Activated T-cell treated with anti-CD3 and anti-CD28 coated beads, Interleukin-2, amount 50 U/mL, for 4 hours (primary cell): ENCODE data around the gene AGTPBP1. TPM values are rescaled to one million over a fixed set of nuclear protein-coding genes. Genes with fewer than 3 reads are reported as not detected.

Source experiments
- ATAC-seq, 2 donors: fragments of 200-7000 bp; cut with Tn5 transposase; one replicate each; pipeline ENCODE4 v1.10.0; 2021
- DNase-seq: peaks from one replicate; pipeline ENCODE4 v3.0.0-alpha.2; 2020
- H3K27me3 Mint-ChIP-seq: one replicate; pipeline ENCODE4 v1.8.0; 2021; ENCODE audit warnings: low read depth, mixed read lengths
- H3K36me3 Mint-ChIP-seq: one replicate; pipeline ENCODE4 v1.8.0; 2022; ENCODE audit warnings: mixed read lengths; ENCODE audit not compliant: insufficient read depth
- H3K4me1 Mint-ChIP-seq: one replicate; pipeline ENCODE4 v1.8.0; 2021; ENCODE audit warnings: low read depth, mixed read lengths
- H3K4me3 Mint-ChIP-seq: one replicate; pipeline ENCODE4 v1.8.0; 2021; ENCODE audit warnings: mild to moderate bottlenecking, moderate library complexity, mixed read lengths
- H3K9me3 Mint-ChIP-seq: one replicate; pipeline ENCODE4 v1.8.0; 2021; ENCODE audit warnings: mixed read lengths
- total RNA-seq, 3 donors: library from RNA; stranded (reverse); gene quantifications; one replicate each; pipeline ENCODE4 v1.2.1, GENCODE V29; 2021

The AGTPBP1 gene
- total RNA-seq, 3 donors from 2014 or later = 17.2 to 20.3 (median 17.8) TPM

- no peak for DNase-seq
Measured at GRCh38 chr9:85502815-85503655, 238.7 kb downstream of the AGTPBP1 start.

GRCh38 chr9:85501882-85502281, 239.9 kb downstream of the AGTPBP1 start:
- no peak for DNase-seq
- Mint-ChIP-seq H3K4me1 (no peaks in the 10 kb centered on the region), H3K27me3 (peaks cover 4% of the 10 kb centered on the region), H3K36me3 (no peaks in the 10 kb centered on the region), H3K9me3 (peaks cover 8% of the 10 kb centered on the region), H3K4me3 (no peak overlapping the region)
- ATAC-seq = no peak

More at GRCh38 chr9:85502815-85503655, 238.7 kb downstream of the AGTPBP1 start:
- Mint-ChIP-seq H3K27me3 (peaks cover 10% of the 10 kb centered on the region), H3K4me1 (no peaks in the 10 kb centered on the region), H3K4me3 (no peak overlapping the region), H3K9me3 (peaks cover 8% of the 10 kb centered on the region), H3K36me3 (no peaks in the 10 kb centered on the region)
- no peak for ATAC-seq

- ATAC-seq (no peak), DNase-seq (no peak)
- H3K4me1 Mint-ChIP-seq = no peaks in the 10 kb centered on the region
- H3K36me3 Mint-ChIP-seq = no peaks in the 10 kb centered on the region
- peaks cover 3% of the 10 kb centered on the region for H3K27me3 Mint-ChIP-seq
- H3K9me3 Mint-ChIP-seq = peaks cover 11% of the 10 kb centered on the region
- no peak overlapping the region for H3K4me3 Mint-ChIP-seq
Measured at GRCh38 chr9:85501456-85501855, 240.3 kb downstream of the AGTPBP1 start.

Other genes with a start within 250 kb of the AGTPBP1 start
- 10 to 100 TPM; 24.1 to 24.7 (median 24.1) TPM for gene NAA35, start 199.2 kb upstream of the AGTPBP1 start, total RNA-seq